Astrocyte (in vitro differentiated cells and primary cell): ENCODE results near the gene PCCA. TPM values are rescaled to one million over a fixed set of nuclear protein-coding genes. Genes with fewer than 3 reads are reported as not detected.
"Not testable (repeated sequence)": the region's sequence is repeated elsewhere in the genome, so short reads cannot be mapped to it uniquely, and the experiment has no call there.

Experiments used
- DNase-seq: peaks from one replicate; pipeline ENCODE4 v3.0.0-alpha.2; 2010; ENCODE audit warnings: low read depth
- FAIRE-seq: peaks from 2 replicates; lab custom pipeline; 2011; peaks lifted over from hg19 to GRCh38; lab: Jason Lieb, UNC
- H2AFZ ChIP-seq: 2 replicates; pipeline ENCODE4 v1.6.0; 2012; ENCODE audit warnings: low read depth, low read length, inconsistent platforms
- H3K27ac ChIP-seq: 2 replicates; pipeline ENCODE4 v1.5.1; 2011; ENCODE audit warnings: low read depth, low read length, inconsistent platforms
- H3K27me3 ChIP-seq: 2 replicates; pipeline ENCODE4 v1.6.0; 2011; ENCODE audit warnings: low read length, inconsistent platforms; ENCODE audit not compliant: insufficient read depth
- H3K36me3 ChIP-seq: 2 replicates; pipeline ENCODE4 v1.5.1; 2011; ENCODE audit warnings: low read length, inconsistent platforms; ENCODE audit not compliant: insufficient read depth
- H3K4me1 ChIP-seq: 2 replicates; pipeline ENCODE4 v1.5.1; 2011; ENCODE audit warnings: low read length, inconsistent platforms; ENCODE audit not compliant: insufficient read depth
- H3K4me2 ChIP-seq: 2 replicates; pipeline ENCODE4 v1.6.0; 2012; ENCODE audit warnings: low read length, inconsistent platforms
- H3K4me3 ChIP-seq: 2 replicates; pipeline ENCODE4 v1.5.1; 2011; ENCODE audit warnings: low read depth, mild to moderate bottlenecking, low read length, inconsistent platforms; ENCODE audit not compliant: insufficient read depth
- H3K79me2 ChIP-seq: 2 replicates; pipeline ENCODE4 v1.6.0; 2012; ENCODE audit warnings: mild to moderate bottlenecking, low read length, inconsistent platforms; ENCODE audit not compliant: insufficient read depth
- H3K9ac ChIP-seq: 2 replicates; pipeline ENCODE4 v1.6.0; 2012; ENCODE audit warnings: mild to moderate bottlenecking, low read length, inconsistent platforms
- H3K9me3 ChIP-seq: 2 replicates; pipeline ENCODE4 v1.5.1; 2012; ENCODE audit warnings: low read depth, mild to moderate bottlenecking, low read length, inconsistent platforms; ENCODE audit not compliant: insufficient read depth
- H4K20me1 ChIP-seq: 2 replicates; pipeline ENCODE4 v1.6.0; 2012; ENCODE audit warnings: low read length, inconsistent platforms; ENCODE audit not compliant: insufficient read depth
- H3K27ac Mint-ChIP-seq: one replicate; pipeline ENCODE4 v1.8.0; 2021; ENCODE audit warnings: mild to moderate bottlenecking, mixed read lengths; ENCODE audit not compliant: unreplicated experiment
- H3K27me3 Mint-ChIP-seq: one replicate; pipeline ENCODE4 v1.8.0; 2021; ENCODE audit warnings: low read depth, mixed read lengths; ENCODE audit not compliant: unreplicated experiment
- H3K36me3 Mint-ChIP-seq: one replicate; pipeline ENCODE4 v1.8.0; 2021; ENCODE audit warnings: low read depth, mixed read lengths; ENCODE audit not compliant: unreplicated experiment
- H3K4me1 Mint-ChIP-seq: one replicate; pipeline ENCODE4 v1.8.0; 2021; ENCODE audit warnings: low read depth, mixed read lengths; ENCODE audit not compliant: unreplicated experiment
- H3K4me3 Mint-ChIP-seq: one replicate; pipeline ENCODE4 v1.8.0; 2021; ENCODE audit warnings: mild to moderate bottlenecking, moderate library complexity, mixed read lengths; ENCODE audit not compliant: unreplicated experiment
- H3K9me3 Mint-ChIP-seq: one replicate; pipeline ENCODE4 v1.8.0; 2021; ENCODE audit warnings: mild to moderate bottlenecking, mixed read lengths; ENCODE audit not compliant: unreplicated experiment
- CTCF ChIP-seq: IDR thresholded peaks from 2 replicates; pipeline ENCODE4 v1.5.1; 2011; ENCODE audit warnings: low read depth, mild to moderate bottlenecking, inconsistent platforms, low read length, moderate library complexity; ENCODE audit not compliant: insufficient read depth
- EZH2 ChIP-seq: IDR thresholded peaks from 2 replicates; pipeline ENCODE4 v1.6.1; 2012; ENCODE audit warnings: mild to moderate bottlenecking, low read length, inconsistent platforms; ENCODE audit not compliant: insufficient read depth
- total RNA-seq: library from RNA; stranded (reverse); gene quantifications from 2 replicates; pipeline ENCODE4 v1.2.1, GENCODE V29; 2021

Gene PCCA
- total RNA-seq, 1 donor from 2014 or later: 13.9 TPM

- Mint-ChIP-seq H3K27ac (no peak overlapping the region), H3K27me3 (no peaks in the 10 kb centered on the region), H3K4me3 (no peak overlapping the region), H3K36me3 (peaks cover 4% of the 10 kb centered on the region), H3K9me3 (no peaks in the 10 kb centered on the region), H3K4me1 (peaks cover 4% of the 10 kb centered on the region)
- no peaks in the 10 kb centered on the region for H4K20me1 ChIP-seq
- H3K79me2 ChIP-seq: no peaks in the 10 kb centered on the region
- H3K27ac ChIP-seq: no peak overlapping the region
- no peaks in the 10 kb centered on the region for H3K36me3 ChIP-seq
- no peak overlapping the region for H3K4me3 ChIP-seq
- TF ChIP-seq CTCF (no peak), EZH2 (no peak)
- H3K9ac ChIP-seq: no peak overlapping the region
- H3K4me2 ChIP-seq: no peak overlapping the region
- H3K9me3 ChIP-seq: no peaks in the 10 kb centered on the region
- no peak for FAIRE-seq
- H3K4me1 ChIP-seq: no peaks in the 10 kb centered on the region
- H2AFZ ChIP-seq: no peak overlapping the region
- H3K27me3 ChIP-seq: no peaks in the 10 kb centered on the region
- DNase-seq: no peak
Observed at GRCh38 chr13:100149389-100149788, 60.5 kb downstream of the PCCA start.

GRCh38 chr13:100150711-100151110 lies 61.8 kb downstream of the PCCA start:
- not testable (repeated sequence) for H3K4me3 ChIP-seq, H3K4me1 Mint-ChIP-seq, H3K4me1 ChIP-seq, H3K4me2 ChIP-seq, H3K27ac Mint-ChIP-seq, FAIRE-seq, H3K27me3 ChIP-seq, DNase-seq, H4K20me1 ChIP-seq, H3K36me3 ChIP-seq, H3K9ac ChIP-seq, H3K27ac ChIP-seq, H3K79me2 ChIP-seq, H3K36me3 Mint-ChIP-seq, H3K9me3 ChIP-seq, H3K4me3 Mint-ChIP-seq, H2AFZ ChIP-seq, H3K9me3 Mint-ChIP-seq, H3K27me3 Mint-ChIP-seq

- Mint-ChIP-seq H3K27ac (no peak overlapping the region), H3K27me3 (no peaks in the 10 kb centered on the region), H3K36me3 (no peaks in the 10 kb centered on the region), H3K4me1 (peaks cover 9% of the 10 kb centered on the region), H3K4me3 (no peak overlapping the region), H3K9me3 (no peaks in the 10 kb centered on the region)
- Histone ChIP-seq H3K9me3 (no peaks in the 10 kb centered on the region), H3K4me2 (no peak overlapping the region), H3K36me3 (peaks cover 9% of the 10 kb centered on the region), H3K27ac (no peak overlapping the region), H3K9ac (no peak overlapping the region), H2AFZ (no peak overlapping the region), H3K79me2 (no peaks in the 10 kb centered on the region), H4K20me1 (no peaks in the 10 kb centered on the region), H3K4me1 (peaks cover 7% of the 10 kb centered on the region), H3K4me3 (no peak overlapping the region), H3K27me3 (no peaks in the 10 kb centered on the region)
- FAIRE-seq: no peak
- TF ChIP-seq EZH2 (no peak), CTCF (no peak)
- no peak for DNase-seq
Observed at GRCh38 chr13:100154842-100155416, 66.0 kb downstream of the PCCA start.
